Left cardiac atrium (tissue), 4 donors: ENCODE results near the gene RNASEH2A. TPM values are rescaled to one million over a fixed set of nuclear protein-coding genes. Genes with fewer than 3 reads are reported as not detected.
A peak's percentile ranks its signal among the peaks of the same experiment; 100 is the strongest.

Source experiments
- ATAC-seq, 2 donors: fragments of 200-7000 bp; cut with Tn5 transposase; one replicate each; pipeline ENCODE4 v1.9.1; 2020; ENCODE audit warnings: mild to moderate bottlenecking in 2 of 2, moderate library complexity in 2 of 2
- DNase-seq: peaks from one replicate; pipeline ENCODE4 v3.0.0-alpha.2; 2020
- intact Hi-C, 2 donors: fragments of 100-400 bp; cut with DNase I; formaldehyde crosslinking; loops; one replicate each; pipeline versions ENCODE4 v1.14.1 to v1.15.1; 2022 to 2023
- total RNA-seq, 2 donors: library from RNA; stranded (reverse); fragmentation: NEBNext Ultra II Directional; extraction: Animal tissue kit (Norgen Biotek cat#: 25700); gene quantifications; one replicate each; pipeline ENCODE4 v1.2.1, GENCODE V29; 2021
- donor health status: DM: no; HTN: yes; CAD: no.
- donor health status: DM: no; HTN: yes; CAD: no; lungs with severe emphysema.
- donor health status: DM: yes; HTN: yes; CAD: no.
- donor health status: Dilated cardiomyopathy.

The RNASEH2A gene
- total RNA-seq, 2 donors from 2014 or later: 5.6 to 8.1 TPM

DNA sequence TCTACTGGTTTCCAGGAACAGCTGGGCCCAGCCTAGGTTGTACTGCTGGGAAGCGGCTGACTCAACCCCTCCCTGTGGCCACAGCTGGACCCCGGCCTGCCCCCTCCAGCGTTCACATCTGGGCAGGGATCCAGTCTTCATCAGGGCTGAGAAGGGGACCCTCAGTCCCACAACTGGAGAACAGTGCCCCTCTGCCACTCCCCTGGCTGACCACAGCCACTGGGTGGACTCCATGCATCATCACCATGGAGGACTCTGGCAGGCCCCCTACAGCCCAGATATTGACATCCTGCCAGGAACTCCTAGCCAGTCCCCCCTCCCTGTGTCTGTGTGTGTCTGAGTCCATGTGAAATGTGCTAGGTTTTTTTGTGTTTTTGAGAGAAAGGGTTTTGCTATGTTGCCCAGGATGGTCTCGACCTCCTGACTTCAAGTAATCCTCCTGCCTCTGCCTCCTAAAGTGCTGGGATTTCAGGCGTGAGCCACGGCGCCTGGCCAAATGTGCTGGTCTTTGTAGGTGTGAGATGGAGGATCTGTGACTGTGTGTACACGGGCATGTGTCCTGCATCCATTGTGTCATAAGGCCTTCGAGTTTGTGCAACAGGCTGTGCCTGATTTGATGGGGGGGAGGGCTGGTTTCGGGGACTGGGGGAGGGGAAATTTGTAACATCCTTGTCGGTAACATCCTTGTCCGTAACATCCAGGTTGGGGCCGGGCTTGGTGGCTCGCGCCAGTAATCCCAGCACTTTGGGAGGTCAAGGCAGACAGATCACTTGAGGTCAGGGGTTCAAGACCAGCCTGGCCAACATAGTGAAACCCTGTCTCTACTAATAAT is 27.0 kb upstream of the RNASEH2A start:
- ATAC-seq (peak; percentile 0 to 21), DNase-seq (peak; percentile 84)
- intact Hi-C loops: no loop called here

GRCh38 chr19:12782174-12782423 is 24.3 kb upstream of the RNASEH2A start:
- intact Hi-C loops: no loop called here
- ATAC-seq (no peak), DNase-seq (no peak)

GRCh38 chr19:12782424-12783290 is 23.7 kb upstream of the RNASEH2A start:
- intact Hi-C loops: no loop called here
- peak; percentile 69 to 78 for ATAC-seq
- peak; percentile 95 for DNase-seq

GRCh38 chr19:12783291-12783848 is 23.0 kb upstream of the RNASEH2A start:
- DNase-seq (no peak), ATAC-seq (no peak)
- intact Hi-C loops: no loop called here

DNA sequence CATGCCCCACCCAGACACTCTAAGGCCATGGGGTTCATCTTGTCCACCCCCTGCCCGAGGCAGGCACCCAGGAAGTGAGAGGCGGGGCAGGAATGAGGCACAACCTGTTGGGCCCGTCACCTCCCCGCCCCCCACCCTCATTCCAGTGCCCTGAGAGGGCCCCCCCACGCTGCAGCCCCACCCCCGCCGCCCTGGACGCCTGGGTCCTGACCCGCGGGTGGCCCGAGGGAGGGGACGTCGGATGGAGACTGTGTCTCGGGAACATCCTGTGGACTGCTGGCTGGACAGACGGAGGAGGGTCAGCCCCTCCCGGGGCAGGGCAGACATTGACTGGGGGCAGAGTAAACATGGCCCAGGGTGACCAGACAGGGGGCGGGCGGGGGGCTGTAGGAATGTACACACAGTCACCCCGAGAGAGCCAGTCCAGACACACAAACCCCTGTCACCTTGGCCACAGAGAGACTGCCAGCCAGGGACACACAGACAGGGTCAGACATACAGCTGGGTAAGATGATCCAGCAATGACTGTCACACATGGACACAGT is 22.5 kb upstream of the RNASEH2A start:
- DNase-seq (peak; percentile 82), ATAC-seq (peak in 1 of 2 donors; percentile 34)
- intact Hi-C loops: no loop called here

GRCh38 chr19:12784394-12784870 is 22.0 kb upstream of the RNASEH2A start:
- ATAC-seq (no peak), DNase-seq (no peak)
- intact Hi-C loops: no loop called here

- intact Hi-C loops: no loop called here
- DNase-seq (no peak), ATAC-seq (no peak)
Measured at GRCh38 chr19:12784871-12785430, 21.4 kb upstream of the RNASEH2A start.

DNA sequence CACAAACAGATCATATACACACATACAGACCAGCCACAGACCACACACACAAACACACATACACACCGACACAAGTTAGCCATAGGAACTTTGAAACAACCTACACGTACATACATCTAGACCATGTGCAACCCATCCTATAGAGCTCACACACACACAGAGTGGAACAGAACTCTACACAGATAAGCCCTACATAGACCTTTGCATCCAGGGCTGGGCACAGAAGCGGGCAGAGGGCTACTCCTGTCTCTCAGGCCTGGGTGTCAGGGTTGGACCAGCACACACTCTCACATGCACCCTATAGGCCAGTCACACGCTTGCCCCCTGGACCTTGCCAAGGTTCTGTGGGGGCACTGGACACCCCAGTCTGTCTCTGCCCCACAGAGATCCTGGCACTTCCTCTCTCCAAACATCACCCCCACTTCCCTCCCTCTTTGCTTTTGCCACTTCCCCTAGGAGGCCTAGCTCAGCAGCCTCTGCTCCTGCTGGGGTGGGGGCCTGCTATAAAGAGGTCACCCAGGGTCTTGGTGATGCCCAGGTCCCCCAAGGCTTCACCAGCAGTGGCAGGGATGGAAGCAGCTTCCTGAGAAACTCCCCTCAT is 20.9 kb upstream of the RNASEH2A start:
- intact Hi-C loops: no loop called here
- no peak for ATAC-seq
- no peak for DNase-seq

GRCh38 chr19:12786141-12786870 is 20.1 kb upstream of the RNASEH2A start:
- no peak for ATAC-seq
- intact Hi-C loops: no loop called here

DNA sequence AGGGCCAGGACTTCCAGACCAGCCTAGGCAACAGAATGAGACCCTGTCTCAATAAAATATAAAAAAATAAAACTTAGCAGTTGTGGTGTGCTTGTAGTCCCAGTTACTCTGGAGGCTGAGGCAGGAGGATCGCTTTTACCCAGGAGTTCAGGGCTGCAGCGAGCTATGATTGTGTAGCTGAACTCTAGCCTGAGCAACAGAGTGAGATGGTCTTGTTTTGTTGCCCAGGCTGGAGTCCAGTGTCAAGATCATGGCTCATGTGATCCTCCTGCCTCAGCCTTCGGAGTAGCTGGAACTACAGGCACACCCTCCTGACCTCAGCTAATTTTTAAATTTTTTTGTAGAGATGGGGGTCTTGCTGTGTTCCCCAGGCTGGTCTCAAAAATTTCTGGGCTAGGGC is 19.4 kb upstream of the RNASEH2A start:
- ATAC-seq (no peak), DNase-seq (no peak)
- intact Hi-C loops: no loop called here

More at GRCh38 chr19:12786141-12786870, 20.1 kb upstream of the RNASEH2A start:
- DNase-seq: peak; percentile 72

DNA sequence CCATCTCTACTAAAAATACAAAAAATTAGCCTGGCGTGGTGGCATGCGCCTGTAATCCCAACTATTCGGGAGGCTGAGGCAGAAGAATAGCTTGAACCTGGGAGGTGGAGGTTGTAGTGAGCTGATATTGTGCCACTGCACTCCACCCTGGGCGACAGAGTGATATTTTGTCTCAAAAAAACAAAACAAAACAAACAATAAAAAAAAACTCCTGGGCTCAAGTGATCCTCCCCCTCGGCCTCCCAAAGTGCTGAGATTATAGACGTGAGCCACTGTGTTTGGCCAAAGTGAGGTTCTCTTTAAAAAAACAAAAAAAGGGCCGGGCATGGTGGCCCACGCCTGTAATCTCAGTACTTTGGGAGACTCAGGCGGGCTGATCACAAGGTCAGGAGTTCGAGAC is 18.9 kb upstream of the RNASEH2A start:
- DNase-seq (no peak), ATAC-seq (no peak)
- intact Hi-C loops: no loop called here

DNA sequence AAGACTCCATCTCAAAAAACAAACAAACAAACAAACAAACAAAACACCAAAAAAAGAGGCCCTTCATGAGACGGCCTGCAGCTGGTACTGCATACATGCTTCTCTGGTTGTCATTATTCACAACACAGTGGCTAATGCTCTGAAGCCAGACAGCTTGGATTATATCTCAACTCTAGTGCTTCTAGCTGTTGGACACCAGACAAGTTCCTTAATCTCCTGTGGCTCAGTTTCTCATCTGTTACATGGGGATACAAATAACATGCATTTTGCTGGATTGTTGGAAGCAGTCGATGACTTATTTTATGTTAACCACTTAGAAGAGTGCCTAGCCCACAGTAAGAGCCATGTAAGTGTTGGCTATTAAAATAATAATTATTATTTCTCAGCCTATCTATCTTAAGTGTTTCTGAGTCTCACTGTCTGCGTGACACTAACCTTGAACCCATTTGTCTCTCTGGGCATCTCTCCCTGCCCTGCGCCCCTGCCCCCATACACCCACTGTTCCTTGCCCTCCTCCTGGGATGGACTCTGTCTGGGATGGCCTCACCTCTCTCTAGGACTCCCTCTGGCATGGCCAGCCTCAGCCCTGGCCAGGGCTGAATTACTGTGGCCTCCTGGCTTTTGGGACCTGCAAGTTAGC is 18.2 kb upstream of the RNASEH2A start:
- ATAC-seq (no peak), DNase-seq (no peak)
- intact Hi-C loops: no loop called here

- ATAC-seq (no peak), DNase-seq (peak; percentile 92)
- intact Hi-C loops: no loop called here
Measured at GRCh38 chr19:12788682-12789097, 17.7 kb upstream of the RNASEH2A start.

- DNase-seq (no peak), ATAC-seq (no peak)
- intact Hi-C loops: no loop called here
Measured at GRCh38 chr19:12789098-12789903, 17.1 kb upstream of the RNASEH2A start.

DNA sequence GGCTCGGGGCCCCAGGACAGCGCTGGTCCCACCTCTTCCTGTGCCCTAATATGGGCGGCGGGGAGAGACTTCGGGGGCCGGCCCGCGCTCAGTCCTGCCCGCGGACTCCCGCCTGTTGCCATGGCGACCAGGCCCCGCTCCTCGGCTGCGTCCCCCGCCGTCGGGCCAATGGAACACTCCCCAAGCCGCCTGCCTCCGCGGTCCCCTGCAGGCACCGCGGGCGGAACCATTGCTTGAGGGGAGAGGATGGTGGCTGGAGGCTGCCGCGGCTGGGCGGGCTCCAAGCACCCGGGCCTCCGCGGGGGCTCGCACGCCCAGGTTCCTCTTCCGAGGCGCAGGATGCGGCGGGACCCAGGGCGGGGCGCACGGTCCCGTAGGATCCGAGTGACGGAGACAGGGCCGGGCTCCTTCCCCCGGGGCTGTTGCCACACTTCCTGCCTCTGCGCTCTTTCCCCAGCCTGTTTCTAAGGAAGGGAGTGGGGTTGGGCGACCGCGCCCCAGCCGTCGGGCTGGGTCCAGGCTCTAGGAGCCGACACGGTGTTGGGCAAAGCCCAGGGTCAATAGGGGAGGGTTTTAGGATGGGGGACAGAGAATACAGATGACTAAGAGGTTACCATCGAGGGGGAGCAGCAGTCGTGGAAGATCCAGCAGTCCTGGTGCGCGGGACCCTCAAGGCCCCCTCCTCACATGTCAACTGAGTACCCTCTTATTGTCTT is 16.3 kb upstream of the RNASEH2A start:
- ATAC-seq (peak; percentile 48 to 50), DNase-seq (peak; percentile 98)
- intact Hi-C loops: no loop called here

DNA sequence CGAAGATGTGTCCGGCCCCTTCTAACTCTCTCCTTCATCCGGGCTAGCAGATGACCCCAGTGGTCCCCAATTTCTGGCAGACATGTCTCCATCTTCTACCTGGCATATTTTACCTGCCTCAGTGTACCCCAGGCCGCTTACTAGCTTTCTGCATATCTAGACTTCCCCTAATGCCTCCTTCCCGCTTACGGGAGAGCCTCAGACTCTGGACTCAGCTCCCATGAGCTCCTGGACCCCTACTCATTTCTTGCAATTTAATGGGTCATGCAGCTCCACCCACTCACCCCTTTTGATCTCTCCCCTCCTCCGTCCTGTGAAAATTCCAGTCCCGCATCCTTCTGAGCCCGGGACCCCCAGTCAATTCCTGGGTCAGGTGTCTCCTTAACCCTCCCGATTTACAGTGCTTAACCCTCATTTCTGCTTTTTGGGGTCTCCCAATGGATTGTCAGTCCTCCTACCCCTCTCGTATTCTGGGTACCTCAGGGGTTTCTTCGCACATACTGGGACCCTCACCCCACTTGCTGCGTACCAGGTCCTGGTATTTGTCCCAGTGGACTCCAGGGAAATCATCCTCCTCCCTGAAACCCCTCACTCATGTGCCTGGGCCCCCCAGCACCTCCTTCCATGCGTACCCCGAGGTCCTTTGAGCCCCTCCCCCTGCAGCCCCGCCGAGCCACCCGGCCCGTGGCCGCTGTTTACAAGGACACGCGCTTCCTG is 15.6 kb upstream of the RNASEH2A start:
- ATAC-seq: no peak
- intact Hi-C loops: no loop called here
- no peak for DNase-seq
